SK-N-SH treated with all-trans-retinoic acid at 6 μM for 48 hours (cell line): Measurements from ENCODE around the gene FBXO31.

Source experiments
- ARNTL ChIP-seq: fragments of 450-650 bp; formaldehyde crosslinking; IDR thresholded peaks from 2 replicates; pipeline ENCODE4 v1.5.0; 2020; ENCODE audit warnings: low read depth, mild to moderate bottlenecking, moderate library complexity, borderline replicate concordance
- CSRNP3 ChIP-seq: fragments of 250-450 bp; sonication (Bioruptor Pico); IDR thresholded peaks from 2 replicates; pipeline ENCODE4 v1.5.1; 2021; ENCODE audit warnings: mild to moderate bottlenecking, moderate library complexity
- ESRRG ChIP-seq: fragments of 250-450 bp; sonication (Bioruptor Pico); IDR thresholded peaks from 2 replicates; pipeline ENCODE4 v1.6.1; 2021; ENCODE audit warnings: mild to moderate bottlenecking
- GLIS3 ChIP-seq: fragments of 250-450 bp; sonication (Bioruptor Pico); IDR thresholded peaks from 2 replicates; pipeline ENCODE4 v1.5.0; 2020; ENCODE audit warnings: mild to moderate bottlenecking, moderate library complexity
- PATZ1 ChIP-seq: fragments of 250-450 bp; sonication (Bioruptor Pico); IDR thresholded peaks from 2 replicates; pipeline ENCODE4 v1.8.0; 2020; ENCODE audit warnings: mild to moderate bottlenecking, moderate library complexity, borderline replicate concordance
- POU6F1 ChIP-seq: fragments of 250-450 bp; sonication (Bioruptor Pico); IDR thresholded peaks from 2 replicates; pipeline ENCODE4 v1.8.0; 2021; ENCODE audit warnings: low read depth, mild to moderate bottlenecking, moderate library complexity, borderline replicate concordance
- PPARA ChIP-seq: fragments of 250-450 bp; sonication (Bioruptor Pico); IDR thresholded peaks from 2 replicates; pipeline ENCODE4 v1.5.0; 2020; ENCODE audit warnings: mild to moderate bottlenecking, borderline replicate concordance
- SNAI2 ChIP-seq: fragments of 250-450 bp; sonication (Bioruptor Pico); IDR thresholded peaks from 2 replicates; pipeline ENCODE4 v1.5.0; 2020; ENCODE audit warnings: mild to moderate bottlenecking, moderate library complexity
- TSHZ2 ChIP-seq: fragments of 250-450 bp; sonication (Bioruptor Pico); IDR thresholded peaks from 2 replicates; pipeline ENCODE4 v1.5.0; 2020; ENCODE audit warnings: mild to moderate bottlenecking, moderate library complexity
- ZFP3 ChIP-seq: fragments of 250-450 bp; sonication (Bioruptor Pico); IDR thresholded peaks from 2 replicates; pipeline ENCODE4 v1.5.0; 2020; ENCODE audit warnings: mild to moderate bottlenecking, moderate library complexity
- ZNF565 ChIP-seq: fragments of 450-650 bp; formaldehyde crosslinking; conservative IDR thresholded peaks from 2 replicates; pipeline ENCODE4 v1.5.0; 2020; ENCODE audit warnings: low read depth, mild to moderate bottlenecking, moderate library complexity
- ZNF70 ChIP-seq: fragments of 450-650 bp; formaldehyde crosslinking; IDR thresholded peaks from 2 replicates; pipeline ENCODE4 v1.5.0; 2020; ENCODE audit warnings: mild to moderate bottlenecking, moderate library complexity

- TF ChIP-seq SNAI2 (no peak), ZNF565 (CRISPR knock-in tag) (no peak), POU6F1 (CRISPR knock-in tag) (no peak), PPARA (CRISPR knock-in tag) (no peak), CSRNP3 (CRISPR knock-in tag) (no peak), ZFP3 (CRISPR knock-in tag) (no peak), TSHZ2 (no peak), PATZ1 (CRISPR knock-in tag) (no peak), GLIS3 (CRISPR knock-in tag) (no peak), ZNF70 (CRISPR knock-in tag) (no peak), ARNTL (CRISPR knock-in tag) (no peak), ESRRG (CRISPR knock-in tag) (no peak)
Observed at GRCh38 chr16:87392821-87393679, 9.5 kb upstream of the FBXO31 start.
